Vagina (tissue), 2 donors: Measurements from ENCODE around the gene ARL17B. TPM values are rescaled to one million over a fixed set of nuclear protein-coding genes. Genes with fewer than 3 reads are reported as not detected.
"Not testable (repeated sequence)": the region's sequence is repeated elsewhere in the genome, so short reads cannot be mapped to it uniquely, and the experiment has no call there.

Source experiments
- DNase-seq, 2 donors: peaks; one replicate each; pipeline ENCODE4 v3.0.0-alpha.2; 2017; ENCODE audit errors: extremely low spot score in 2 of 2
- H3K27ac ChIP-seq: fragments of 200-600 bp; sonication (generic); one replicate; pipeline ENCODE4 v1.5.1; 2019
- H3K27me3 ChIP-seq: fragments of 200-600 bp; sonication (generic); one replicate; pipeline ENCODE4 v1.5.1; 2019
- H3K36me3 ChIP-seq, 2 donors: fragments of 200-600 bp; sonication (generic); one replicate each; pipeline ENCODE4 v1.5.1; 2017 to 2019
- H3K4me1 ChIP-seq: fragments of 200-600 bp; sonication (generic); one replicate; pipeline ENCODE4 v1.5.1; 2019
- H3K4me3 ChIP-seq, 2 donors: fragments of 200-600 bp; sonication (generic); 1 replicate in 1 of 2; 2 replicates in 1 of 2; pipeline ENCODE4 v1.5.1; 2016 to 2019
- H3K9me3 ChIP-seq: fragments of 200-600 bp; sonication (generic); one replicate; pipeline ENCODE4 v1.5.1; 2019
- CTCF ChIP-seq, 3 experiments: fragments of 450-650 bp in 2 of 3; fragments of 200-600 bp in 1 of 3; sonication (generic) in 1 of 3; IDR thresholded peaks; one replicate each; pipeline ENCODE4 v1.5.1; 2017 to 2019; ENCODE audit warnings: antibody characterized with exemption in 3 of 3, mild to moderate bottlenecking in 2 of 3, moderate library complexity in 2 of 3
- POLR2A ChIP-seq, 2 donors: fragments of 450-650 bp; IDR thresholded peaks; one replicate each; pipeline ENCODE4 v1.6.1; 2017; ENCODE audit warnings: antibody characterized with exemption in 2 of 2, mild to moderate bottlenecking in 2 of 2, moderate library complexity in 2 of 2
- POLR2AphosphoS5 ChIP-seq, 2 donors: sonication (generic); formaldehyde crosslinking; IDR thresholded peaks; one replicate each; pipeline ENCODE4 v1.9.0; 2017; ENCODE audit warnings: antibody characterized with exemption in 2 of 2, mild to moderate bottlenecking in 2 of 2, low read depth in 1 of 2; ENCODE audit not compliant: insufficient read depth in 1 of 2
- intact Hi-C: fragments of 100-400 bp; cut with DNase I; formaldehyde crosslinking; loops from one replicate; pipeline ENCODE4 v1.15.1; 2023
- total RNA-seq: library from RNA; depleted of rRNA; stranded (reverse); fragments of >200 nt; gene quantifications from one replicate; pipeline ENCODE4 v1.2.3, GENCODE V29; 2016

The ARL17B gene
- total RNA-seq, 1 donor from 2014 or later, result 14.0 TPM

GRCh38 chr17:46286764-46287221 is 74.8 kb downstream of the ARL17B start:
- H3K36me3 ChIP-seq, H3K4me3 ChIP-seq, DNase-seq, intact Hi-C loops, H3K9me3 ChIP-seq, H3K4me1 ChIP-seq, H3K27me3 ChIP-seq, H3K27ac ChIP-seq: not testable (repeated sequence)
- TF ChIP-seq CTCF (IDR thresholded peaks at IDR 0.05) (peak; percentile 57 to 69 (median 61)), POLR2AphosphoS5 (IDR thresholded peaks at IDR 0.05; ENCODE audit: insufficient read depth in 1 of 2, low read depth in 1 of 2) (peak in 1 of 2 donors; percentile 25)

- H3K27ac ChIP-seq, H3K4me1 ChIP-seq, intact Hi-C loops, H3K36me3 ChIP-seq, H3K4me3 ChIP-seq, H3K27me3 ChIP-seq, DNase-seq, H3K9me3 ChIP-seq: not testable (repeated sequence)
These were observed 76.1 kb downstream of the ARL17B start for GRCh38 chr17:46285500-46285899.

- H3K4me1 ChIP-seq, DNase-seq, H3K27me3 ChIP-seq, intact Hi-C loops, H3K36me3 ChIP-seq, H3K4me3 ChIP-seq, H3K9me3 ChIP-seq, H3K27ac ChIP-seq: not testable (repeated sequence)
These were observed 77.1 kb downstream of the ARL17B start for GRCh38 chr17:46284467-46284866.

GRCh38 chr17:46282635-46283034 is 78.9 kb downstream of the ARL17B start:
- DNase-seq, H3K27ac ChIP-seq, H3K27me3 ChIP-seq, H3K36me3 ChIP-seq, H3K4me3 ChIP-seq, intact Hi-C loops, H3K4me1 ChIP-seq, H3K9me3 ChIP-seq: not testable (repeated sequence)

- intact Hi-C loops, H3K4me1 ChIP-seq, H3K4me3 ChIP-seq, DNase-seq, H3K27ac ChIP-seq, H3K27me3 ChIP-seq, H3K36me3 ChIP-seq, H3K9me3 ChIP-seq: not testable (repeated sequence)
These were observed 80.2 kb downstream of the ARL17B start for GRCh38 chr17:46281336-46281735.

- intact Hi-C loops, result not testable (repeated sequence)
These were observed 84.7 kb downstream of the ARL17B start for GRCh38 chr17:46276728-46277479.

GRCh38 chr17:46274238-46274637 is 87.3 kb downstream of the ARL17B start:
- H3K4me1 ChIP-seq, result no peaks in the 10 kb centered on the region
- no peaks in the 10 kb centered on the region for H3K9me3 ChIP-seq
- no peak overlapping the region for H3K4me3 ChIP-seq
- H3K36me3 ChIP-seq, result no peaks in the 10 kb centered on the region
- no peak for DNase-seq
- no peak overlapping the region for H3K27ac ChIP-seq
- intact Hi-C loops, result no loop called here
- no peak for TF ChIP-seq POLR2AphosphoS5 (IDR thresholded peaks at IDR 0.05; ENCODE audit: insufficient read depth in 1 of 2, low read depth in 1 of 2)
- TF ChIP-seq POLR2A (IDR thresholded peaks at IDR 0.05), result no peak
- no peak for TF ChIP-seq CTCF (IDR thresholded peaks at IDR 0.05)
- no peaks in the 10 kb centered on the region for H3K27me3 ChIP-seq

More at GRCh38 chr17:46276728-46277479, 84.7 kb downstream of the ARL17B start:
- not testable (repeated sequence) for H3K9me3 ChIP-seq, H3K27ac ChIP-seq, H3K4me1 ChIP-seq, DNase-seq, H3K27me3 ChIP-seq, H3K4me3 ChIP-seq, H3K36me3 ChIP-seq
